Suppressor macrophage treated with lipopolysaccharide for 1 hour (primary cell): ENCODE measurements around the gene PLEKHG2.

Experiments used
- DNase-seq, 3 donors: peaks; one replicate each; pipeline ENCODE4 v3.0.0-alpha.2; 2020 to 2022

Gene PLEKHG2

DNA sequence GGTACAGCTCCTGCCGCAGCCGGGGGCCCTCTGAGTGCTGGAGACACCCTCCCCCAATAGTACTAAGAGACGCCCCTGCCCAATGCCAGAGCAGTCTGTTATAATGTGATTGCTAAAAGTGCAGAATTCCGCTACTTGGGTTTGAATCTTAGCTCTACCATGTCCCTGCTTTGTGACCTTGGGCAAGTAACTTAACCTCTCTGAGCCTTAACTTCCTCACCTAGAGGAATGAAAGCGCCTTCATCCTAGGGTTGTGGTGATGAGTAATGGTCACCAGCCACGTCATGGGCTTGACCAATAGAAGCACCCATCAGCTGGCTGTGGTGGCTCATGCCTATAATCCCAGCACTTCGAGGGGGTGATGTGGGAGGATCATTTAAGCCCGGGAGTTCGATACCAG is 6.5 kb downstream of the PLEKHG2 start:
- peak in 1 of 3 donors; percentile 40 for DNase-seq

DNA sequence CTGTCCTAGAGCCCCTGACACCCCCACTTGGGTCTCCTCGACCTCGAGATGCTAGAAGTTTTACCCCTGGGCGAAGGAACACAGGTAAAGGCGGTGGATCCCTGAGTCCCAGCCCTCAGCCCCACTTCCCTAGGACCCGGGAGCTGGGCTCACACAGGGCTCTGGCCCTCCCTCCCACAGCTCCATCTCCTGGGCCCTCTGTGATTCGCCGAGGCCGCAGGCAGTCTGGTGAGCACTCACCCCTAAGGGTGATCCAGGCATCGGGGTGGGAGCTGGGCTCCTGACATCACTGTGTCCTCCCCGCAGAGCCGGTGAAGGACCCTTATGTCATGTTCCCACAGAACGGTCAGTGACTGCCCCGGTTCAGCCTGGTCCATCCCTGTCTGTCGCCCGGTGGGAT is 8.3 kb downstream of the PLEKHG2 start:
- DNase-seq = no peak

DNA sequence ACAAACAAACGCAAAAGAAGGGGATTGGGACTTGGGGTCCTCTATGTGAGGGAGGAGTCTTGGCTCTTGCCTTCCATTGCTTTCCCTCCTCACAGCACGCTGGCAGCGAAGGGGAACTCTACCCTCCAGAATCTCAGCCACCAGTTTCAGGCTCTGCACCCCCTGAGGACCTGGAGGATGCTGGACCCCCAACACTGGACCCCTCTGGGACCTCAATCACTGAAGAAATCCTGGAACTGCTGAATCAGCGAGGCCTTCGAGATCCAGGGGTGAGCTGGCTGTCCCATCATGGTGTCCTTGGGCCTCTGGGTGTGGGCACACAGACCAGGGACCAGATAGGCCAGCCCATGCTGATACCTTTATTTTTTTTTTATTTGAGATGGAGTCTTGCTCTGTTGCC is 9.6 kb downstream of the PLEKHG2 start:
- DNase-seq = no peak

DNA sequence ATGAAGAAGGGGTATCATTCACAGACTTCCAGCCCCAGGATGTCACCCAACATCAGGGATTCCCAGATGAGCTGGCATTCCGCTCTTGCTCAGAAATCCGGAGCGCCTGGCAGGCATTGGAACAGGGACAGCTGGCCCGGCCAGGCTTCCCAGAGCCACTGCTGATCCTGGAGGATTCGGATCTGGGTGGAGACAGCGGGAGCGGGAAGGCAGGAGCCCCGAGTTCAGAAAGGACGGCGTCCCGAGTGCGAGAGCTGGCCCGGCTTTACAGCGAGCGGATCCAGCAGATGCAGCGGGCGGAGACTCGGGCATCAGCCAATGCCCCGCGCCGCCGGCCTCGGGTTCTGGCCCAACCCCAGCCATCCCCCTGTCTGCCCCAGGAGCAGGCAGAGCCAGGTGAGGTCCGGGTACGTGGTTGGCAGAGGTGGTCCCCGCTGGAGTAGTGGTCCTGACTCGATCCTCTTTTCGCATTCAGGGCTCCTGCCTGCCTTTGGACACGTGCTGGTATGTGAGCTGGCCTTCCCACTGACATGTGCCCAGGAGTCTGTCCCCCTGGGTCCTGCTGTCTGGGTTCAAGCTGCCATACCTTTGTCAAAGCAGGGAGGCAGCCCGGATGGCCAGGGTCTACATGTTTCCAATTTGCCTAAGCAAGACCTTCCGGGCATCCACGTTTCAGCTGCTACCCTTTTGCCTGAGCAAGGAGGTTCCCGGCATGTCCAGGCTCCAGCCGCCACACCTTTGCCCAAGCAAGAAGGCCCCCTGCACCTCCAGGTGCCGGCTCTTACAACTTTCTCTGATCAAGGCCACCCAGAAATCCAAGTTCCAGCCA is 11.0 kb downstream of the PLEKHG2 start:
- no peak for DNase-seq

DNA sequence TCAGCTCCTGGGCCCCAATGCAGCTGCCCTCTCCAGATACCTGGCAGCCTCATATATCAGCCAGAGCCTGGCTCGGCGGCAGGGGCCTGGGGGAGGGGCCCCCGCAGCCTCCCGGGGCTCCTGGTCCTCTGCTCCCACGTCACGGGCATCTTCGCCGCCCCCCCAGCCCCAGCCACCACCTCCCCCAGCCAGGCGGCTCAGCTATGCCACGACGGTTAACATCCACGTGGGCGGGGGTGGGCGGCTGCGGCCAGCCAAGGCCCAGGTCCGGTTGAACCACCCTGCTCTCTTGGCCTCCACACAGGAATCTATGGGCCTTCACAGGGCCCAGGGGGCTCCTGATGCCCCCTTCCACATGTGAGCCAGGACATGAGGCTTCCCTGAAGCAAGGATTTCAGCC is 12.5 kb downstream of the PLEKHG2 start:
- DNase-seq = no peak

DNA sequence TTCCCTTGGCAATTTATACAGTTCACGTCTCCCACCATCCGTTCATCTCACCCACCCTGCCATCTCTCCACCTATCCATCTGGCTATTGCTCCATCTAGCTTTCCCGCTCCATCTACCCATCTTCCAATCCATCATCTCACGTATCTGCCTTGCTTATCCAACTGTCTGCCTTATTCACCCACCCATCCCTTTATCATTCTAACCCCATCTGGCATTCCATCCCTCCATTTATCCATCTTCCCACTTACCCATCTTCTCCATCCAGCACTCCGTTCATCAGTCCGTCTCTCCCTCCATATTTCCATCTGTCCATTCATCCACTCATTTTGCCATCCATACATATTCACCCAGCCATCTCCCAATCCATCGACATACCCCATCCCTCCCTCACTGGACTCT is 13.3 kb downstream of the PLEKHG2 start:
- DNase-seq = no peak

DNA sequence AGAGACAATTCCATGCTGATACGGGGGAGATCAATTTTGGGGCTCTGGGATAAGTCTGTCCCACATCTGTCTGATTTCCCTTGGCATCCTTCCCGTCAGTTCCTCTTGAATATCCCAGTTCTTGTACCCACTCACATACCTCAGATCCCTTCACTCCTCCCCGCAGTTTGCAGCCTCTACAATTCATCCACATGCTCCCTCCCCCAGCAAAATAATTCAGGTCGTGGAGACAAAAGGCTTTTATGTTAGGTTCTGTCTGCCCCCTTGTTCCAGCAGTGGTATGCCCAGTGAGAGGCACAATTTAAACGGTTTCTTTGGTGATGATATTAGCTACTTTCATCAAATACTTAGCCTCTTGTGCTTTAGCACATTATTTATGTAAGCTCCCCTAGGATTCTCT is 13.7 kb downstream of the PLEKHG2 start:
- DNase-seq = no peak

DNA sequence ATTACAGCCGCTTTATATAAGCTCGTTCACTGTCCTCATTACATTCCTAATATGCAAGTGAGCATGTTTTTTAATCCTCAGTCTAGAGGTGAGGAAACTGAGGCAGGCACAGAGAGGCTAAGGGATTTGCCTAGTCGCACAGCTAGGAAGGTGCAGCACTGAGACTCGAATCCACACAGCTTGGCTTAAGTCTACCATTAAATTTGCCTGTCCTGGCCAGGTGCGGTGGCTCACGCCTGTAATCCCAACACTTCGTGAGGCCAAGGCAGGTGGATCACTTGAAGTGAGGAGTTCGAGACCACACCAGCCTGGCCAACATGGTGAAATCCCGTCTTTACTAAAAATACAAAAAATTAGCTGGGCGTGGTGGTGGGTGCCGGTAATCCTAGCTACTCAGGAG is 15.2 kb downstream of the PLEKHG2 start:
- DNase-seq = no peak

DNA sequence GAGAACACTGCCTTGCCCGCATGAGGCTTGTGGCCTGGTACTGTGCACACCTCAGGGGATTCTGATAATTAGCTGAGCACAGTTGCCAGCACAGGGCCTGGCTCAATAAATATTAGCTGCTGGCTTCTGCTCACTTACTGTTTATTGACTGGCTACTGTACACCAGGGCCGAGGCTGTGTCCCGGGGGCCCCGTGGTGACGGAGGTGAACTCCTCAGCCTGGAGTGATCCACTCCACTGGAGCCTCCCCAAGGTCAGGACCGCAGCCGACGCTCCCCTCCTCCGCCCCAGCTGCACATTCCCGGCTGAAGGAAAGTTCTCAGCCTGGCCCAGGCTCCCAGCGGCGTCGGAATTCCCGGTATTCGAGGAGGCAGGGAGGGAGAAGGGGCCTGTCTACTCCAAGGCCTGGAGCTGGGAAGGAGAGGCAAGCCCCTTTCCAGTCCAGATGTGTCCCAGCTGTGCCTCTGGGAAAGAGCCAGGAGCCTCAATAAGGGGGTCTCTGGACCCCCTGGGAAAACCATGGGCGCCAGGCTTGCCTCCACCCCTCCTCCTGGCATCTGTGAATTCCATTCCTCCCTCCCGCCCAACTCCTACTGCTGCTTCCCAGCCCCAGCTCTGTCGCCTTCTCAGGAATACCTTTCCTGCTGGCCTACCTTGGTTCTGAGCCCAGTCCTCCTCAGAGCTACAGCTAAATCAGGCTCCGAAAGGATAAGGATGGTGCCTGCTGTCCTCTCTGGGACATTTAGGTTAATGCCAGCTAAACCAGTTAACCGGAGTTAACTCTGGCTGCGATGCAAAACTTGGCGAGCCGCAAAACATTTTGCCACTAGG is 16.0 kb downstream of the PLEKHG2 start:
- no peak for DNase-seq

DNA sequence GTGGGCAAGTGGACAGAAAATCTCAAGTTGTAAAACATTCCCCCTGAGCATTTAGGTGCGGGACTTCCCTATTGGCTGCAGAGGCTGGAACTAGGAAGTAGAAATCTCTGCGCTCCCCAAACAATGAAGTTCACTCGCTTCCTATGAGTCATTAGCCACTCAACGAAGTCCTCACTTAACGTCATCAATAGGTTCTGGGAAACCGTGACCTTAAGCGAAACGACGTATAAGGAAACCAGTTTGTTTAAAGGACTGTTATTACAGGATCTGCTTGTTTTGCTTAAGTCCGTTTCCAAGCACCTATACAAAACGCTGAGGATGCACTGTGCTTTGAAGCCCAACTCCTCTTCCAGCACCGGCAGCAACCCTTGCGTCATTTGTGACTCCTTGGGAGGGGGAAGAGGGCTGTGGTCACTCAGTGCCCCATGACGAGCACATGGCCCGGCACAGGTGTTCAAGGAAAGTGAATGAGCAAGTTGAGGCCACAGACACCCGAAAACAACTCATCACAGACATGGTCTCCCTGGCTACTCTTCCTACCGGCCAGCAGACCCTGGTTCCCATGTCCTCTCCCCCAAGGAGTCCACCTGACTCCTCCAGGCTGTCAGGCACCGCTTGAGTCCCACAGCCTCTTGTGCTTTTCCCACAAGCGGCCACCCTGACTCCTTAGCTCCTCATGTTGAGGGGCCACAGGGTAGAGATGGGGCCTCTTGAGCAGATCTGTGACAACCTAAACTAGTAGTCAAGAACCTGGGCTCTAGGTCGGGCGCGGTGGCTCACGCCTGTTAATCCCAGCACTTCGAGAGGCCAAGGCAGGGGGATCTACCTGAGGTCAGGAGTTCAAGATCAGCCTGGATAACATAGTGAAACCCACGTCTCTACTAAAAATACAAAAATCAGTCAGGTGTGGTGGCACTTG is 18.5 kb downstream of the PLEKHG2 start:
- peak; percentile 91 to 99 (median 98) for DNase-seq

DNA sequence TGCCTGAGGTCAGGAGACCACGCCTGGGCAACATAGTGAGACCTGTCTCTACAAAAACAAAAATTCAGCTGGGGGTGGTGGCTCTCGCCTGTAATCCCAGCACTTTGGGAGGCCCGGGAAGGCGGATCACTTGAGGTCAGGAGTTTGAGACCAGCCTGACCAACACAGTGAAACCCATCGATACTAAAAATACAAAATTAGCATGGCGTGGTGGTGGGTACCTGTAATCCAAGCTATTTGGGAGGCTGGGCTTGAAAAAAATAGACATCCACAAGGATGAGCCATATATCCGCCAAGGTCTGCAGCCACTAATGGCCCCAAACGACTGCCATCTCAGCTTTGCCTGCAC is 20.2 kb downstream of the PLEKHG2 start:
- DNase-seq = no peak

DNA sequence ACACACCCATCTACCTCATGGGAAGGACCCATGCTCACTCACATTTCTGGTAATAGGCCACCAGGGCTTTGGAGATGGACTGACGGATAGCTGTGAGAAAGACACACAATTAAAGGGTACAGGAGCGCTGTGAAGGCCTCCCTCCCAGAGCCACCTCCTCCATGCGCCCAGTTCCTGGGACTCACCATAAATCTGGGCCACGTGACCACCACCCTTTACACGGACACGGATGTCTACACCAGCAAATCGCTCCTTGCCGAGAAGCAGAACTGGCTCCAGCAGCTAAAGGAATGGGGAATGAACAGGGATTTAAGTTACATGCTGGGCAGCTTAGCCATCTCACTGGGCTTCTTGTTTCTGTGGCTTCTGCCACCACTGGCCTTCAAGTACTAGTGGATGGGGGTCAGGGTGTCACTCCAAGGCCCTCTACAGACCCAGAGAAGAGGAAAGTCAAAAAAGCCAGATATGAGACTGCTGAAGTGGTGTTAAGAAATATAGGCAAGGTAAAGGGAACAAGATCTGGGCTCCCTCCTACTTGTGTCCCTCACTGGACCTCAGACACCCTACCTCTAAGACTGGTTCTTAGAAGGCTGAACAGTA is 21.1 kb downstream of the PLEKHG2 start:
- no peak for DNase-seq

DNA sequence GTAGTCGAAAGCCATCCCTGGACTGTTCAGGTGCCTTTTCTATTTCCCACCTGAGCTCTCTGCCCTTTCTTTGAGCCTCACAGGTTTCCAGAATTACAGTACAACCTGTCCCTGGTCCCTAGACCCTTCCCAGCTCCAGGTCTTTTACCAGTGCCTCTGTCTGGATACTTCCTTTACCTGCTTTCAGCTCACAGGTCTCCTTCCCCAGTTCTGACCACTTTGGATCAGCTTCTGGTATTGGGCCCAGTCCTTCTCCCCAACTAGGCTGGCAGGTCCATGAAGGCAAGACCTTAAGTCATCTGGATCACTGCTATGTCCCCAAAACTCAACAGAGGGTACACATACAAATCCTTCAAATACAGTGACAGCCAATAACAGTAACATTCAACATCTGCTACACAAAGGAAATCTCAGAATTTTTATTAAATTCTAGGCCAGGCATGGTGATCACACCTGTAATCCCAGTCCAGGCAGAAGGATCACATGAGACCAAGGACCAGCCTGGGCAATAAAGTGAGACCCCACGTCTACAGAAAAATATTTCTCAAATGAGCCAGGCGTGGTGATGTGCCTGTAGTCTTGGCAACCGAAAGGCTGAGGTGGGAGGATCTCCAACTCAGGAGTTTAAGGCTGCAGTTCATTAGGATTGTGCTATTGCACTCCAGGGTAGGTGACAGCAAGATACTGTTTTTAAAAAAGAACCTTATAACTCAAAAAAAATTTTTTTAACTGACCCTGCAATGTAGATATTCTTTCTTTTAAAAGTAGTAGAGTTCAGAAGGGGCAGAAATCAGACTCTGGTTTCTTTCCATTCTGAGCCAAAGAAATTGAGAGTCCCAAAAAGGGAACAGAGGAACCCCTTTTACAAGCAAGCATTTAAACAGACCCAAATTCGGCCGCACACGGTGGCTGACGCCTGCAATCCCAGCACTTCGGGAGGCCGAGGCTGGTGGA is 21.9 kb downstream of the PLEKHG2 start:
- no peak for DNase-seq

DNA sequence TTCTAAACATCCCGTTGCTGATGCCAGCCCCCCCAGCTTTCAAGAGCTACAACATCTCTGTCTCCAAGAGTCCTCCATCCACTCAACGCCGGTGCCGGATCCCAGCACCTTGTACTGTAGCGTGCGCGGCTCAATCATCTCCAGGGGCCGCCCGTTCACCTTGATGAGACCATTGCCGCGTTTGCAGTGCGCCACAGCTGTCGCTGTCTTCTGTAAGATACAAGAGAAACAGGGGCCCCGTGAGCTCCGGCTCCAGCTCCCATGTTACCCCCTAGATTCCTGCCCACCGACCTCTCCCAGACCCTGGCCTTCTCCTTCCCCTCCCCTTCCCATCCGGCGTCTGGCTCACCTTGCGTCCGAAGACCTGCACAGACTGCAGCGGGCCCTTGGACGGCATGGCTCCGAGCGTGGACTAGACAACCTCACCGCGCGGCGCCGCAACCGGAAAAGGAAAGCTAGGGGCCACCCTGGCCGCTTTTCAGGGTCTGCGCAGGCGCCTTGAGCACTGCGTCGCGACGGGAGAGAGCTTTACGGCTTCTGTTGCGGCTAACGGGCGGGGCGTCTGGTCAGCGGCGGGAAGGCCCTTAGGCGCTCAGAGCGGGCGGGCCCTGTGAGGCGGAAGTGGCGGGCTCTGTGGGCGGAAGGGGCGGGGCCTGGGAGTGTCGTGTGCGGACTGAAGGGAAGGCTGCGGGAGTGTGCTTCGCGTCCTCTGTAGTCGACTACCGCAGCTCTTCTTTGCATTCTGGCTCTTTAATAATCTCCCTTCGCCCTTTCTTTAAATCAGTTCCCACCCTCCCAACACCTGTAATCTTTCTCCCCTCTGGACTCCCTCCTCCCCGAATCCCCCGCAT is 23.3 kb downstream of the PLEKHG2 start, which contains the start of gene RPS16:
RPS16 (minus strand) TSS at position 451 of the 851 bp plus-strand sequence; CDS start at position 397, 54 bp downstream.
- DNase-seq = peak; percentile 99 to 100 (median 100)

DNA sequence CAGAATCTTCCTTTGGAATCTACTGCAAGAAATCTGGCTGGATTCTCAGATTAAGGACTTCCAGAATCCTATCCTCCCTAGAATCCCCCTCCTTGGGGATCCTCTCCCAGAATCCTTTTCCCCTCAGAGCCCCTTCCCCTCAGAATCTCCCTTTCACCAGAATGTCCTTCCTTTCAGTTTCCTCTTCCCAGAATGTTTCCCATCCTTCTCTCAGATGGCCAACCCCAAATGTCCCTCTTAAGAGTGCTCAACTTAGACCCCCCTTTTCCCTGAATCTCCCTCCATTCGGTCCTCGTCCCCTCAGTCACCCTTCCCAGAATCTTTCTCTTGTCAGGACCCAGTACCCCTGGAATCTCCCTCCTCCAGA is 23.9 kb downstream of the PLEKHG2 start:
- peak in 2 of 3 donors; percentile 38 to 54 for DNase-seq

DNA sequence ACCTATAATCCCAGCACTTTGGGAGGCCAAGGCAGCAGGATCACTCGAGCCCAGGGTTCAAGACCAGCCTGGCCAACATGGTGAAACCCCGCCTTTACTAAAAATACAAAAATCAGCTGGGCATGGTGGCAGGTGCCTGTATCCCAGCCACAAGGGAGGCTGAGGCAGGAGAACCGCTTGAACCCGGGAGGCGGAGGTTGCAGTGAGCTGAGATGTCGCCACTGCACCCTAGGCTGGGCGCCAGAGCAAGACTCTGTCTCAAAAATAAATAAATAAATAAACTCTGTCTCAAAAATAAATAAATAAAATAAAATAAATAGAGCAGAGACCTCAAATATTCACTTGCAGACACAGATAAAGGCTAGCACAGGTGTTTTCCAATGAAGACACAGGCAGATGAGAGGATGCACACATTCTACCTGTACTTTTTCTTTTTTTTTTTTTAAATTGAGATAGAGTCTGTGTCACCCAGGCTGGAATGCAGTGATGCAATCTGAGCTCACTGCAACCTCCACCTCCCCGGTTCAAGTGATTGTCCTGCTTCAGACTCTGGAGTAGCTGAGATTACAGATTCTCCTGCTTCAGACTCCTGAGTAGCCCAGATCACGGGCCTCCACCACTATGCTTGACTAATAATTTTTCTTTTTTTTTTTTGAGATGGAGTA is 25.9 kb downstream of the PLEKHG2 start:
- DNase-seq = no peak

DNA sequence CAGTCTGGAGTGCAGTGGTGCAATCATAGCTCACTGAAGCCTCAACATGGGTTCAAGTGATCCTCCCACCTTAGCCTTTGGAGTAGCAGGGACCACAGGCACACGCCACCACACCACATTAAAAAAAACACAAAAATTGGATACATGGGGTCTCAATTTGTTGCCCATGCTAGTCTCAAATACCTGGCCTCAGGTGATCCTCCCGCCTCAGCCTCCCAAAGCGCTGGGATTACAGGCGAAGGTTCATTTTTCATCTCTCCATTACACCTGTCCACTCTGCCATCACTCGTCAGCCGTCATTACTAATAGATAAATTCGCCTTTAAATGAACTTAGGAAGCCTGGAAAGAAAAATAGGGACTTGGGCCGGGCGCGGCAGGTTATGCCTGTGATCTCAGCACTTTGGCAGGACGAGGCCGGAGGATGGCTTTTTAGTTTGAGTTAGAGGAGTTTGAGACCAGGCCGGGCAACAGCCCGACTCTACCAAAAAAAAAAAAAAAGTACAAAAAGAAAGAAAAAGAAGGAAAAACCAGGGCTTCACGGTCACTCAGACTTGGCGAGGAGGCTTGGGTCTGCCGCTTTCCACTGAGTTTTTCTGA is 32.2 kb downstream of the PLEKHG2 start:
- peak; percentile 21 to 38 (median 22) for DNase-seq

DNA sequence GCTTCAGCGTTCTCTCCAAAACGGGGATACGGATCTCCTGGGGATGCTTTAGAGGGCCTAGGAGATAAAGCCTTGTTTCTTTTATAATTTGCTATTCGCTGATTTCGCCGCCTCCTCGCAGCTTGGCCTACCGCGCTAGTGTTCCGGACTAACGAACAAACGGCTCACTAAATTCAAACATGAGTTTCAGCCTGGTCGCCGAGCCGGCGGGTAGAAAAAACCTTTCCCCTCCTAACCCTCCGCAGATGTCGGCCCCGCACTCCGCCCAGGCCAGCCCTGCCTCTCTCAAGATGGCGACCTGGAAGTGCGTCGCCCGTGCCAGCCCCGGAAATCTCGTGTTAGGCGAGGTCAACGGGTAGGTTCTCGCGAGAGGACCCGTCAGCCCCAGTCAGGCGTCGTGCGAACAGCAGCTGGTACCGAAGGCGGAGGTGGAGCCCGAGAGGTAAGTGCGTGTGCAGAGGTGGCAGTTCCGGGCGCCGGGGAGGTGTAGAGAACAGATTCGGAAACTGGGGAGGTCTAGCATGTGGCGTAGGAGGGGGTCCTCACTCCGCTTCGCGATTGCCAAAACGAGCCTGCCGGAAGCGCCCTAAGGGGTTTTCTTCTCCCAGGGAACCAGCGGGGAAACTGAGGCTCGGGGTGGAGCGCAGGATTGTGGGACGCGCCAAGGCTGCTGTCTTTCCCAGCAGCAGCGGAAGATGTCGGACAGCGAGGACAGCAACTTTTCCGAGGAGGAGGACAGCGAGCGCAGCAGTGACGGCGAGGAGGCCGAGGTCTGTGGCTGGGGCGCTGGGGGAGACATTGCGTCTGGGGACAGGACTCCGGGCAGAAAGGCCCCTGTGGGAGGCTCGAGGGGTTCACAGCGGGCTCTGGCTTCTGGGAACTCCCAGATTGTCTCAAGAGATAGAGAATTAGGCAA is 33.0 kb downstream of the PLEKHG2 start, which contains the start of gene SUPT5H:
SUPT5H (plus strand) TSS at position 387 of the 916 bp plus-strand sequence; CDS start at position 696, 309 bp downstream.
- peak; percentile 98 to 99 (median 99) for DNase-seq
